T-helper 2 cell treated with Interferon-gamma antibody and Interleukin-4, amounts not matched to agents 5 μg/mL and 100 μg/mL, for 36 hours (primary cell): ENCODE measurements around the gene STK25.
"Not testable (repeated sequence)": the region's sequence is repeated elsewhere in the genome, so short reads cannot be mapped to it uniquely, and the experiment has no call there.

Experiments used
- DNase-seq: peaks from one replicate; pipeline ENCODE4 v3.0.0; 2021; ENCODE audit warnings: low spot score
- H3K27ac Mint-ChIP-seq: one replicate; pipeline ENCODE4 v1.8.0; 2021; ENCODE audit warnings: mild to moderate bottlenecking, mixed read lengths
- H3K27me3 Mint-ChIP-seq: one replicate; pipeline ENCODE4 v1.8.0; 2021; ENCODE audit warnings: low read depth, mixed read lengths
- H3K36me3 Mint-ChIP-seq: one replicate; pipeline ENCODE4 v1.8.0; 2021; ENCODE audit warnings: low read depth, mixed read lengths
- H3K4me1 Mint-ChIP-seq: one replicate; pipeline ENCODE4 v1.8.0; 2021; ENCODE audit warnings: low read depth, mixed read lengths
- H3K4me3 Mint-ChIP-seq: one replicate; pipeline ENCODE4 v1.8.0; 2022; ENCODE audit warnings: mild to moderate bottlenecking, moderate library complexity, mixed read lengths
- H3K9me3 Mint-ChIP-seq: one replicate; pipeline ENCODE4 v1.8.0; 2021; ENCODE audit warnings: mixed read lengths

Gene STK25

DNA sequence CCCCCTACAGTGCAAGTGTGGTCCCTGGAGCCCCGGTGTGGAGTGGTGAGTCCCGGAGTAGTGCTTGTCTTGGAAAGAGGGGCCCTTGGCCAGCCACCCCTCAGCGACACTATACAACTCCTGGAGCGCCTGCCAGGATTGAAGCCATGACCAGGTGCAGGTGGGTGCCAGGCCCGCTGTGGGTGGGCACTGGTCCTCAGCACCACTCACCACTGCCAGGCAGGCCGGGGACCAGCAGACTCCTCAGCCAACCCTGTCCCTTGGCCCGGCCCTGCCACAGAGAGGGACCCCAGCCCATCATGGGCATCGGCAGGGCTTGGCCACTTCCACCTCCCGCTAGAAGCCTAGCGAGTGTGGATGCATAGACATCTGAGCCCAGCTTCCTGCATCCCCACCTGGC, 42.2 kb downstream of the STK25 start:
- DNase-seq = no peak
- Mint-ChIP-seq H3K4me1 (peaks cover 8% of the 10 kb centered on the region), H3K36me3 (no peaks in the 10 kb centered on the region), H3K27ac (no peak overlapping the region), H3K27me3 (peaks cover 6% of the 10 kb centered on the region), H3K9me3 (no peaks in the 10 kb centered on the region), H3K4me3 (no peak overlapping the region)

DNA sequence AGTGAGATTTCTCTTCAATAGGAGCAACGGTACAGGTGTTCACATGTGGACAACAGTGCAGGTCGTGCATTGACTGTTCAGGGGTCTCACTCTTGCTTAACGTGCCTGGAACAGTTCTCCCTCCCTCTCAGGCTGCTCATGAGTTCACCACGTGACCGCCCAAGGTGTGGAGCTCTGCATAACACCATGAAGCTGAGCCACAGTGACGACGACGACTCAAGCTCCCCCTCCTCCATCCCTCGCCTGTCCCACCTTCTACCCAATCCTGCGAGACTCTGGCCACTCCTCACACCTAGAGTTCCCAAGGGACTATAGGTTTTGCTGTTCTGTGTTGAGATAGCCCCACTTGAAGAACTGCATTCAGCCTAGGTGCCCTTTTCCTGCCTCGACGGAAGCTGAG, 42.8 kb downstream of the STK25 start:
- Mint-ChIP-seq H3K36me3 (no peaks in the 10 kb centered on the region), H3K4me3 (no peak overlapping the region), H3K9me3 (no peaks in the 10 kb centered on the region), H3K4me1 (peaks cover 8% of the 10 kb centered on the region), H3K27ac (no peak overlapping the region), H3K27me3 (peaks cover 3% of the 10 kb centered on the region)
- no peak for DNase-seq

DNA sequence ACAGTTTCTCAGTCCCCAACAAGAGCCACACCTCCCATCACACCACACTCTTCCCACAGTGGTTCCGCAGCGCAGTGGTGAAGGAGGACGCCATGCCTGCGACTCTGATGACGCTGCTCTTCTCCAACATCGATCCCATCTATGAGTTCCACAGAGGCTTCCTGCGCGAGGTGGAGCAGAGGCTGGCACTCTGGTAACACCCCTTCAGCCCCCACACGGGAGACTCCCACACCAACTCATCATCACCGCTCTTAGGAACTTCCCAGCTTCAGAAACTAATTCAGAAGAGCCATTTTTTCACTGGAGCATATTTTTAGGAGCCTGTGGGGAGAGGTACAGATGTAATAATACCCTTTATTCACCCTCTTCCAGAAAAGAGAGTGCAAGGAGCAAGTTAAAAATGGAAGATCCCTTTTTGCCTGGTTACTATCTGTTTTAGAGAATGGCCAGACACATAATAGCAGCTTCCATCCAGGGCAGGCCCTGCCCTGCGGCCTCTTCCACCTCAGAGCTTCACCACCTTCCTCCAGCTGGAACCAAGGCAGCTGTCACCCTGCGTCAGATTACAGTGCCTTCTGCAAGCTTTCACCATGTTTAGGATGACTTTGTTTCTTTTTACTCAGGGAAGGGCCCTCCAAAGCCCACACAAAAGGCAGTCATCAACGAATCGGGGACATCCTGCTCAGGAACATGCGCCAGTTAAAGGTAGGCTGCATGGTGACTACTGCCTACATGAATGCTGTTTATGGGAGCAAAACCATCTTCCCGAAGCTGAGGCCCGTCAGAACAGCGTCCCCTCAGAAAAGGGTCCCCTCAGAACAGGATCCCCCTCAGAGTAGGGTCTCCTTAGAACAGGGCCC, 44.9 kb downstream of the STK25 start:
- H3K4me1 Mint-ChIP-seq = no peaks in the 10 kb centered on the region
- peaks cover 3% of the 10 kb centered on the region for H3K27me3 Mint-ChIP-seq
- no peak overlapping the region for H3K27ac Mint-ChIP-seq
- no peaks in the 10 kb centered on the region for H3K9me3 Mint-ChIP-seq
- no peak for DNase-seq
- H3K4me3 Mint-ChIP-seq = no peak overlapping the region
- no peaks in the 10 kb centered on the region for H3K36me3 Mint-ChIP-seq

DNA sequence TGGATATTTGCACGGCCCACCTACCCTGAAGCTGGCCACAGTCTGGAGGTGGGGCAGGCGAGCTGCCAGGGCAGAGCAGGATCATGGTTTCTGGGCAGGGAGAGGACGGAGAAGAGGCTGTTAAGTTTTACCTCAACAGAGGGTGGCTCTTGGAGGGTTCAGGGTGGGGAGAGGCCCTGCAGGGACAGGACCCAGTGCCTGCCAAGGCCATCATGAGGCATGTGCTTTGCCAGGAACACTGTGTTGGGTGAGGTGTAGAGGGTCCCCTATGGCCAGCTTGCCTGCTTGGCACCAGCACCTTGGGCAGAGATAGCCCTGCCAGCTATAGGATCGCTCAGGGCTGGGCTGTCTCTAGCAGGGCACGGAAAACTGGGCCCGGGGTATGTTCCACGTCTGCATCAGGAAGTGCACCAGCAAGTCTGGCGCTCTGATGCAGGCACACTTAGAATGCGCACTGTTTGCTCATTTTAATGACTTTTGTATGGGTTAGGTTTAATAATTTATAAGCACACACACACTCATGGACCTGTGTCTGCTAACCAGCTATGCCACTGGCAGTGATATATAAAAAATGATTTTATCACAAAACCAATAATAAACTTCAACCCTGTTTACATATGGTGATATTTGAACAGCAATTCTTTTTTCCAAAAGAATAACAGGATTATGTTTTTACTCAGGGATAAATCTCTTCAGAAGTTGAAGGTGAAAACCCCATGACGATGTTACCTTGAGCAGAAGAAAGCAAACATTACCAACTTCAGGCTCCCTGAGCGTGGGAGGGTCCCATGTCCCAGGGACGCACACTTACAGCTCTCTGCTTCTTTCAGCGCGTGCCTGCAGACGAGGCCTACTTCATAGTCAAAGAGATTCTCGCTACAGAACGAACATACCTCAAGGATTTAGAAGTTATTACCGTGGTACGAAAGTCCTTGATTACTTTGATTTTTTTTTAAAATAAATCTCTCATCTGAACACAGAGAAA, 46.4 kb downstream of the STK25 start:
- Mint-ChIP-seq H3K27me3 (peaks cover 2% of the 10 kb centered on the region), H3K4me3 (no peak overlapping the region), H3K36me3 (no peaks in the 10 kb centered on the region)

DNA sequence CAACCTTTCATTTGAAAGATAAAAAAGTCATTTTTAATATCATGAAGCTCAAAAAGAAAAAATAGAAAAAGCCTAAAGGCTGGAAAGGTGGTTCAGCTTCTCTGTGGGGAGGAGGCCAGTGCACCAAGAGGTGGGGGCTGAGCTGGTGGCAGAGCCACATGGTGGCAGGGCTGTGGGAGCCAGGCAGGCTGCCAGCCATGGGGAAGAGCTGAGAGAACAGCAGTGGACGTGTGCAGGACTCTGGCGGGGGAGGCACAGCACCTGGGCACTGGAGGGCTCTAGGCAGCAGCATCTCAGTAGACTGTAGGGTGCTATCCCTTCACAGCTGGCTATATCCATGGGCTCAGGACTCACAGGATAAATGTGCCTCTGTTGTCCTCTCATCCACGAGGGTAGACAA, 47.8 kb downstream of the STK25 start:
- Mint-ChIP-seq H3K9me3 (no peaks in the 10 kb centered on the region), H3K4me1 (no peaks in the 10 kb centered on the region), H3K4me3 (no peak overlapping the region), H3K27me3 (peaks cover 8% of the 10 kb centered on the region), H3K36me3 (no peaks in the 10 kb centered on the region), H3K27ac (no peak overlapping the region)
- DNase-seq = no peak

More for the DNA sequence above, 46.4 kb downstream of the STK25 start:
- Mint-ChIP-seq H3K4me1 (no peaks in the 10 kb centered on the region), H3K9me3 (no peaks in the 10 kb centered on the region), H3K27ac (no peak overlapping the region)
- DNase-seq = no peak

DNA sequence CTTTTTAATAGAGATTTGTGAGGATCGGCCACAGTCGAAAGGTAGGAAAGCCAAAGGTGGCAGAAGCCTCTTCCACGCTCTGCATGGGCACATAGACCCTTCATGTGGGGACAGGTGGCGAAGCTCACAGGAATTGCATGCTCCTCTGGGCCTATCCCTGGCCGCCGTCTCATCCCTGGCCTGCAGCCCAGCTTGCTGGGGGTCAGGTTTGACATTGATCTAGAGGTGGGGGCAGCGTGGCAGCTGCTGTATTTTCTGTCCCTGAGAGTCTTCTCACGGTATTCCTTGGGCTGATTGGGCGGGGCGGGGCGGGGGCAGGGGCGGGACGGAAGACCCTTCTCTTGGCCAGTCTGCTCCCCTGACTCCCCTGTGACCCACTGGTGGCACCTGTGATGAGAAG, 48.9 kb downstream of the STK25 start:
- no peaks in the 10 kb centered on the region for H3K9me3 Mint-ChIP-seq
- no peak overlapping the region for H3K4me3 Mint-ChIP-seq
- no peak for DNase-seq
- H3K36me3 Mint-ChIP-seq = no peaks in the 10 kb centered on the region
- H3K27me3 Mint-ChIP-seq = peaks cover 13% of the 10 kb centered on the region
- H3K27ac Mint-ChIP-seq = no peak overlapping the region
- no peaks in the 10 kb centered on the region for H3K4me1 Mint-ChIP-seq

DNA sequence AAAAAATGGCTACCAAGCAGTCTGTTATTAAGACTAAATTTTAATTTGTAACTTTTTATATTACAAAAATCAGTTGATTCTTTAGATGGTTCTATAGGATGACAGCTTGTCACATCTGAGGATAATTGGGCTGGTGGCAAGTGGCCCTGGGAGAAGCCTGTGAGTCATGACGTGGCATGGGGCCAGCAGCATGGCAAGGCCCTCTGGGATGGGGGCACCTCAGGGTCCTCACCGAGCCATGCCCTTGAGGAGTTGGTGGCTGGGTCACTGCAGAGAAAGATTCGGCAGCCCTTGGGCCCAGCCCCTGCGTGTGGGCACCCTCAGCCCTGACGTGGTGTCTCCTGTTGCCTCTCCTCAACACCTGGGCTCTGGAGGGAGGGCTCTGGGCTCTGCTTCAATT, 49.7 kb downstream of the STK25 start:
- no peak overlapping the region for H3K27ac Mint-ChIP-seq
- no peak for DNase-seq
- no peak overlapping the region for H3K4me3 Mint-ChIP-seq
- no peaks in the 10 kb centered on the region for H3K9me3 Mint-ChIP-seq
- H3K4me1 Mint-ChIP-seq = no peaks in the 10 kb centered on the region
- no peaks in the 10 kb centered on the region for H3K36me3 Mint-ChIP-seq
- H3K27me3 Mint-ChIP-seq = peaks cover 15% of the 10 kb centered on the region

DNA sequence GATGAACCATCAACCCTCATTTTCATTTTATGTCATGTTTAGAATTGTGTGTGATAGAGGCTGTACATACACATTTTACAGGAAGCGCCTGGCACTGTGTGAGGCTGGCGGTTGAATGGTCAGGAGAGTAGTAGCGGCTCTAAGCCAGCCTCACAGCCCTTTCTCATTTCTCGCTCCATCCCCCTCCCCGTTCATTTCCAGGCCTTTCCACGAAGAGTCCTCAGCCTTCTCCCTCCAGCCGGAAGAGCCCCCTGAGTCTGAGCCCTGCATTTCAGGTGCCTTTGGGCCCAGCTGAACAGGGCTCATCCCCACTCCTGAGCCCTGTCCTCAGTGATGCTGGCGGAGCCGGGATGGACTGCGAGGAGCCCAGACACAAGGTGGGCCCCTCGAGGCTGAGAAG, 51.8 kb downstream of the STK25 start:
- no peak overlapping the region for H3K4me3 Mint-ChIP-seq
- H3K36me3 Mint-ChIP-seq = no peaks in the 10 kb centered on the region
- DNase-seq = no peak
- H3K27ac Mint-ChIP-seq = no peak overlapping the region
- peaks cover 21% of the 10 kb centered on the region for H3K27me3 Mint-ChIP-seq
- H3K9me3 Mint-ChIP-seq = no peaks in the 10 kb centered on the region
- no peaks in the 10 kb centered on the region for H3K4me1 Mint-ChIP-seq

DNA sequence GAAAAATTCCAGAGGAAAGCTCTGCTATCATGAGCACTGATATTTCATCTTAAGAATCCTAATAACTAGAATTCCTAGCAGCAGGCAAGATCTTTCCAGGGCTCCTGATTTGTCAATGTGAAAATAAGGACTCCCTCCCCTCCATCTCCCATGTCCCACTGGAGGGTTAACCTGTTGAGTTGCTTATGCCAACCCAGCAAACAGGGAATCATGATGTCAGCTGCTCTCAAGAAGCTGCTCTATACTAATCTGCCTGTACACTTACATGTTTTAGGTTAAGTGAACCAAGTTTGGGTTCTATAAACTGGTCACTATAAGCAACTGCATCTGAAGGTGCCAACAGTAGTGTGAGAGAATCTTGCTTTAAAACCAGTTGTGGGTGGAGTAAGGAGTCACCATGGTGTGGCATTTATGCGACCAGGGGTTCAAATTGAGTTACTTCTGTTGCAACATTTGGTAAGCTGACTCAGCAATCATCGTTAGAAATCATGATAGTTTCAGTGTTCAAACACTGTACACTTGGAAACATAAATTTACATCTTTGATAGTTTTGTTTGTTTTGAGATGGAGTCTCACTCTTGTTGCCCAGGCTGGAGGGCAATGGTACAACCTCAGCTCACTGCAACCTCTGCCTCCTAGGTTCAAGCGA, 53.4 kb downstream of the STK25 start:
- Mint-ChIP-seq H3K9me3 (no peaks in the 10 kb centered on the region), H3K36me3 (no peaks in the 10 kb centered on the region), H3K4me3 (no peak overlapping the region), H3K27ac (no peak overlapping the region), H3K27me3 (peaks cover 25% of the 10 kb centered on the region), H3K4me1 (no peaks in the 10 kb centered on the region)
- DNase-seq = no peak

DNA sequence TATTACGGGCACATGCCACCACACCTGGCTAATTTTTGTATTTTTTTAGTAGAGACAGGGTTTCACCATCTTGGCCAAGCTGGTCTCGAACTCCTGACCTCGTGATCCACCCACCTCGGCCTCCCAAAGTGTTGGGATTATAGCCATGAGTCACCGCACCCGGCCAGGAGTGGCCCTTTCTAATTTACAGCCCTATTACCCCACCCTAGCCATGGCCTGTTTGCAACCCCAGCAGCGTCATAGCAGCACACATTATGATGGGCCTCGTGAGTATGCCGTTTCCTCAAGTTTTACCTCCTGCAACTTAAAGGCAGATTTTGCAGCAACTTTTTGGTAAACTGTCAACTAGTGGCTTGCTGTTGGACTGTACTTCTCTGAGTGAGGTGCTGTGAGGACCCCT, 54.5 kb downstream of the STK25 start:
- not testable (repeated sequence) for H3K4me3 Mint-ChIP-seq, H3K4me1 Mint-ChIP-seq, H3K9me3 Mint-ChIP-seq, H3K36me3 Mint-ChIP-seq, H3K27ac Mint-ChIP-seq, DNase-seq
- H3K27me3 Mint-ChIP-seq = peaks cover 25% of the 10 kb centered on the region

DNA sequence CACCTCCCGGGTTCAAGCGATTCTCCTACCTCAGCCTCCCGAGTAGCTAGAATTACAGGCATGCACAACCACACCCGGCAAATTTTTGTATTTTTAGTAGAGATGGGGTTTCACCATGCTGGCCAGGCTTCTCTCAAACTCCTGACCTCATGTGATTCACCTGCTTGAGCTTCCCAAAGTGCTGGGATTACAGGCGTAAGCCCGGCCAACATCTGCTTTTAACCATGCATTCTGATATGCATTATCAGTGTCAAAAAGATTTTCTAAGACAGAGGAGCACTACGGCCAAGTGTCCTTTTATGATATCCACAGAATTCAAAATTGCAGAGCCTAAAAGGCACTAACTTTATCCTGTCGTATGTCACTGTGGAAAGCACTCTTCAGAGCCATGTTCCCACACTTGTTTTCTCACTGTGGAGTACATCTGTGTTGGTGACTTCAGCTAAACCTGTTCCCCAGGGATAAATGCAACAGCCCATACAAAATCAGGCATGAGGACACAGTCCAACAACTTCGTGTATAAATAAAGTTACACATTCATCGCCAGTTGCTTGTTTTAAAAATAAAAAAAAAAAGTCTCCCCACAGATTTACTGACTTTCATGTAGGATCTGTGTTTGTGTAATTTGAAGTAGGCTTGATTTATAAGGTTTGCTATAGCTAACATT, 56.4 kb downstream of the STK25 start:
- Mint-ChIP-seq H3K9me3 (no peaks in the 10 kb centered on the region), H3K36me3 (peaks cover 2% of the 10 kb centered on the region), H3K27ac (no peak overlapping the region), H3K27me3 (peaks cover 35% of the 10 kb centered on the region), H3K4me1 (no peaks in the 10 kb centered on the region), H3K4me3 (no peak overlapping the region)
- no peak for DNase-seq

DNA sequence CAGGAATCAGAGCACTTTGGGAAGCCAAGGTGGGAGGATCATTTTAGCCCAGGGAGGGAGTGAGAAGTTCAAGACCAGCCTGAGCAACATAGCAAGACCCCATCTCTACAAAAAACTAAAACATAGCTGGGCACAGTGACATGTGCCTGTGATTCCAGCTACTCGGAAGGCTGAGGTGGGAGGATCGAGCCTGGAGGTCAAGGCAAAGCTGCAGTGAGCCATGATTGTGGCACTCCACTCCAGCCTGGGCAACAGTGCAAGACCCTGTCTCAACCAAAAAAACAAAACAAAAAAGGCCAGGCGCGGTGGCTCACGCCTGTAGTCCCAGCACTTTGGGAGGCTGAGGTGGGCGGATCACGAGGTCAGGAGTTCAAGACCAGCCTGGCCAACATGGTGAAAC, 58.3 kb downstream of the STK25 start:
- DNase-seq, H3K36me3 Mint-ChIP-seq, H3K4me1 Mint-ChIP-seq, H3K9me3 Mint-ChIP-seq, H3K27ac Mint-ChIP-seq, H3K4me3 Mint-ChIP-seq: not testable (repeated sequence)
- H3K27me3 Mint-ChIP-seq = peaks cover 43% of the 10 kb centered on the region

DNA sequence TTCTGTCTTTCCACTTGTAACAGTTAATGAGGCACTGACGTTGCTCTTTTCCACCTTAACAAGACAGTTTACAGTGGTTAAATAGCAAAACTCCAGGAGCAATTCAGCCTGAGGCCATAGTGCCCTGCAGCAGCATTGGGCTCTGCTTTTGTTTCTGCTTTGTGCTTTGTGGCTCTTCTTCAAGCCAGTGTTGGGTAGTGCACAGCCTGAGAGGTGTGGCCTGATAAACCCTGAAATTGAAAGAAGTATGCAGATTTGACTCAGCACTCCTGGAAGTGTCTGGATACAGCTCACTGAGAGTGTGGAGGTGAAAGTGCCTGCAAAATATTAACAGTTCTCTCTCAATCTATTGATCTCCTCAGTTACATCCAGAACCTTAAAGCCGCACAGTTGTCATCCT, 63.0 kb downstream of the STK25 start:
- H3K27me3 Mint-ChIP-seq = peaks cover 31% of the 10 kb centered on the region
- DNase-seq = peak; percentile 35
- peak overlapping the region; percentile 54 for H3K4me3 Mint-ChIP-seq
- H3K4me1 Mint-ChIP-seq = peaks cover 29% of the 10 kb centered on the region
- no peaks in the 10 kb centered on the region for H3K9me3 Mint-ChIP-seq
- H3K36me3 Mint-ChIP-seq = peaks cover 17% of the 10 kb centered on the region
- H3K27ac Mint-ChIP-seq = no peak overlapping the region
